Islet precursor cell (in vitro differentiated cells): ENCODE results near the gene RTN4RL2.

ENCODE experiments used
- DNase-seq: peaks from one replicate; pipeline ENCODE4 v3.0.0-alpha.2; 2018

The RTN4RL2 gene

DNA sequence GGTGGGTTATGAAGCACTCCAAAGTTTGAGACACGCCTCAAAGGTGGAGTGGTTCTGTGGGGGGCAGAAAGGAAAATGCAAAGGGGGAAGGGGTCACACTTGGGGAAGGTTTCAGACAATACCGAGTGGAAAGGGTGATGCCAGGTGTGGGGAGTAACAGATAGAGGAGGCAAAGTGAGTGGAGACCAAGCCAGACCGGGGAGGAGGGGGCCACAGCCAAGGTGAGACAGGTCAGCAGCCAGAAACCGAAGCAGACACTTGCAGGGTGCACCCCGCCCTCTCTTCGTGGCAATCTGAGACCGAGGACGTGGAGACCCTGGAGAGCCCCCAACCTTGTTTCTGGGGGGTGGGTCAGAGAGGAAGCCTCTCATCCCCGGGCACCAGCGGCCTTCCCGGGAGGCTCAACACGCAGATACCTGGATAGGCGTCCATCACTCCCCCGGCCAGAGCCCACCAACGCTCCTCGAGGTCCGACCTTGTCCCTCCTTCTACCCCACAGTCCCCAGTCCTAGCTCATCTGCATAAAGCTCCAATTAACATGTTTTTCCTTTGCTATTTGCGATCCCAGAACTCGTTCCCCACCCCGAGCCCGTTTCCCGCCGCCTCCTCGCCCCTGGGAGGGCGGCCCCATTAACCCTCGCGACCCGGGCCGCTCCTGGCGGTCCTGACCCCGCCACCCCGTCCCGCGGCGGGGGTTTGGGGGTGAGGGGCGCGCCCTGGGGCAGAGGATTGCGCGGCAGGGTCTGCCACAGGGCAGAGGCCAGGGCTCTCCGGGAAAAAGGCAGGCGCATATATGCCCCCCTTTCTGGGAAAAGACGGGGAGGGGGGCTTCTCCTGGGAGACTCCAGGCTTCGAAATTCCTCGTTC, 21.8 kb downstream of the RTN4RL2 start:
- no peak for DNase-seq

- peak; percentile 81 for DNase-seq
Measured at GRCh38 chr11:57482782-57483561, 22.6 kb downstream of the RTN4RL2 start.

- DNase-seq = no peak
Measured at GRCh38 chr11:57483562-57483918, 23.2 kb downstream of the RTN4RL2 start.

- DNase-seq = no peak
Measured at GRCh38 chr11:57484141-57484710, 23.9 kb downstream of the RTN4RL2 start.

- DNase-seq = no peak
Measured at GRCh38 chr11:57485217-57485990, 25.1 kb downstream of the RTN4RL2 start.

DNA sequence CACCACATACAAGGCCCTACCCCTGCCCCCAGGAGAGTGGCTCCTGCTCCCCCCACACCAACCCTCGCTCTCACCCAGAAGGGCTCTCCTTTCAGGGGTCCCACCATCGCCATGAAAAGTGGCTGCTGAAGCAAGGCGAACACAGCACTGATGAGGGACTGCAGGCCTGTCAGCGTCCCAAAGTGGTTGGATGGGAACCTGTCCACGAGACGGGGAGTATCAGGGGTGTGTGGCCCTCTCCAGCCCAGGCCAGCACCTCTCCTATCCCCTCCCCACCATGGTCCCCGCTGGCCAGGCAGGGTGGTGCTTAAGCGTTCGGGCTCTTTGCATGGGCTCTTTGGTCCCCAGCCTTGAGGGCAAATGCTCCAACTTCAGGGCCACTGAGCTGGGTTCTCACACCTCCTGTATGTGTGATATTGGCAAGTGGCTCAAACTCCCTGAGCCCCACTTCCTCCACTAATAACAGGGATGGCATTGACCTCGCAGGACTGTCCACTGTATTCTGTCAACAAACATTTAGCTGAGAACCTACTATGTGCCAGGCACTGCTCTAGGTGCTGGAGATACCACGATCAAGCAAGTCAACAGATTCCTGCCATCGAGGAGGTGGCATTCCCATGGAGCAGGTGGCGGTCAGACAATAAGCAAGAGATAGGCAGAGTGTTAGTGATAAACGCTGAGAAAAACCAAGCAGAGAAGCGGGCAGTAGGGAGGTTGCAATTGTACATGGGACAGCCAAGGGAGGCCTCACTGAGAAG, 26.9 kb downstream of the RTN4RL2 start:
- no peak for DNase-seq

- DNase-seq = no peak
Measured at GRCh38 chr11:57487920-57488659, 27.8 kb downstream of the RTN4RL2 start.

GRCh38 chr11:57490456-57491248, 30.3 kb downstream of the RTN4RL2 start:
- no peak for DNase-seq

DNA sequence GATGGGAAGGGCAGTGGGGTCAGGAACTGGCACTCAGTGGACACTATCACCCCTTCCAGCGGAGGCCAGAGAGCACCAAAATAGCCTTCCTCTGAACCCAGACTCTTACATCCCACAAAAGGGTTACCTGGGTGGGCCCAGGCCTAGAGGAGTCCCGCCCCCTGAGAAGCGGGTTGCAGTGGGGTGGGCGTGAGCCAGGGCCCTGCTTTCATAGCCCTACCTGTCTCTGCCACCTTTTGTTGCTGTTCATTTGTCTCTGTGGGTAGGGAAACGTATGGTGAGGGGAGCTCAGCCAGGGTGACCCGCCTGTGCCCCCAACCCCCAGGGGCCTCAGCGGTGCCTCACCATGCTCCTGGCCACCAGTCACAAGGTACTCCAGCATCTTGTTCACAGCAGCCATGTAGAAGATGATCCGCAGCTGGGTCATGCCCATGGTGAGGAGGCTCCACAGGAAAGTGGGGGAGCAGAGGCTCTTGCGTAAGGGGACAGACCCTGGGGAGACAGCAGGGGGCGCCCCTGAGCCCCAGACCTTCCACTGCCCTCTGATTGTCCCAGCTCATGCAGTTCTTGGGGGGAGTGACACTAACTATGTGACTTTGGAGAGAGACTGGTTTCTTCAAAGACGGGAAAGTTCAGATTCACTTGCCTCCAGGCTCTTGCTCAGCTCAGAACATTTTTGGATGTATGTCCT, 31.2 kb downstream of the RTN4RL2 start:
- no peak for DNase-seq

- peak; percentile 96 for DNase-seq
Measured at GRCh38 chr11:57493507-57494503, 33.5 kb downstream of the RTN4RL2 start.

- DNase-seq = no peak
Measured at GRCh38 chr11:57496109-57496820, 35.9 kb downstream of the RTN4RL2 start.

DNA sequence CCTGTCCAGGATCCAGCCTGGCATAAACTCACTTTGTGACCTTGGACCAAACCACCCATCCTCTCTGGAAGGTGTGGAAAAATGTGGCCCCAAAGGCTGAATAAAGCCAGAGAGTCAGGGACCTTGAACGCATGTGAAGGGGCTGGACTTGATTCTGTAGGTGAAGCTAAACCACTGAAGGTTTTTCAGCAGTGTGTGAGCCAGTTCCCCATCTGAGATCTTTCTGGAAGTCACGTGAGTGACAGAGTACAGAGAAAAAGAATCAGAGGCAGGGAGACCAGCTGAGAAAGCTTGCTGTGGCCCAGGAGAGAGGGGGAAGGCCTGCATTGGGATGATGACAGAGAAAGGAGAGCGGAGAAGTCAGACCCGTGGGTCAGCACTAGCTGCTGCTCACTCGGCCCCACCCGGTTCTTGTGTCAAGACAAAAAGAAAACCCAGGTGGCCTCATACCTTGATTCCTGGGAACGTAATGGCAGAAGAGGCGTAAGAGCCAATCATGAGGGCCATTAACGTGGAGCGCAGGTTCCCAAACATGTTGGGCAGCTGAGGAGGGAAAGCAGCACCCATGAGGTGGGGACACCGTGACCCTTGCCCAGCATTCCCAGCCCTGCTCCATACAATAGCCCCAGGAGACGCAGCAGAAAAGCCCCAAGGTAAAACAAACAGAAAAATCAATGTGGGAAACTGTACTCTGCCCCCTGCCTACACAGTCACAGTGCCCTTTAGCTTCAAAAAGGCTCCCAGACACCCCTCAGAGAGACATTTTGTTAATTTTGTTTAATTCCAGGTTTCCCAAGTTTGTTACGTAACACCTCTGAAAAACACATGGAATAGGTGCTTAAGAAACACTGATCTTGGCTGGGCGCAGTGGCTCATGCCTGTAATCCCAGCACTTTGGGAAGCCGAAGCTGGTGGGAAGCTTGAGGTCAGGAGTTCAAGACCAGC, 37.2 kb downstream of the RTN4RL2 start:
- DNase-seq = no peak

- no peak for DNase-seq
Measured at GRCh38 chr11:57498540-57498939, 38.2 kb downstream of the RTN4RL2 start.

DNA sequence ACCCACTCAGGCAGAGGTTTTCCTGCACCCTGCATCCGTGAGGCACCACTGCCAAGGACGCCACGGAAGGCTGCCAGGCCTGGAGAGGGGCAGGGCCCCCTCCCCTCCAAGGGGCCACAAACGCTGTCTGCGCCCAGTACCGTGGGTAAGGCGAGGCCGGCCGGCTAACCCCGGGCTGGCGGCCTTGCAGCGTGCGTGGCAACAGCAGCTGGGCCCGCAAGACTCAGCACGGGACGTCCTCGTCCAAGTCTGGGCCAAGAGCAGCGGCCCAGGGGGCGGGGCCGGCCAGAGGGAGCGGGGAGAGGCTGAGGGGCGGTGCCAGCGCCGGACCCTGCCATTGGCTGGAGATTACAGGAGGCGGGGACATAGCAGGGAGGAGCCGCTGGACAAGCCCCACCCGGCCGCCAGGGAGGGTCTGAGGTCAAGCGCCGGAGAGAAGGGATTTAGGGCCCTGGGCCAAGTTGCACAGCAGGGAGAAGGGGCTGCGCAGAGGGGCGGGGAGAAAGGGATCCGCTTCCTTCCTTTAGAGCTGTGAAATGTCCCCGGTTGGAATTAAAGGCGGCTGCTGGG, 39.2 kb downstream of the RTN4RL2 start:
- peak; percentile 99 for DNase-seq

GRCh38 chr11:57499983-57500461, 39.7 kb downstream of the RTN4RL2 start:
- no peak for DNase-seq

GRCh38 chr11:57500515-57500914, 40.2 kb downstream of the RTN4RL2 start:
- DNase-seq = no peak
